ENCODE measurements around the gene CCDC40. TPM values are rescaled to one million over a fixed set of nuclear protein-coding genes. Genes with fewer than 3 reads are reported as not detected.

The CCDC40 gene
- total RNA-seq, 1 experiment from 2014 or later: 14.2 TPM

GRCh38 chr17:80097127-80097621 is 60.7 kb downstream of the CCDC40 start:
- POLR2A ChIA-PET (ENCODE audit: unreplicated experiment): no interaction called here
- no peaks in the 10 kb centered on the region for H3K9me3 ChIP-seq (ENCODE audit: insufficient read depth, low read depth)

GRCh38 chr17:80097844-80098691 is 61.6 kb downstream of the CCDC40 start:
- no TSS peak for BruUV-seq (replicated peaks)
- TF ChIP-seq EZH2 (IDR thresholded peaks at IDR 0.05; ENCODE audit: low read depth) (no peak), CTCF (conservative IDR thresholded peaks at IDR 0.05) (no peak)
- Histone ChIP-seq H3K4me3 (no peak overlapping the region), H3K9me2 (ENCODE audit: insufficient read depth) (no peaks in the 10 kb centered on the region), H3K27me3 (ENCODE audit: insufficient read depth, low read depth) (no peaks in the 10 kb centered on the region), H3F3A (ENCODE audit: insufficient read depth, low read depth) (no peaks in the 10 kb centered on the region), H3K9me3 (ENCODE audit: insufficient read depth, low read depth) (no peaks in the 10 kb centered on the region), H2AFZ (no peak overlapping the region), H3K4me1 (replicated peaks; ENCODE audit: insufficient read depth) (no peaks in the 10 kb centered on the region), H3K79me2 (ENCODE audit: low read depth) (0 out of 2 replicates have a peak, but pooled peaks cover 2% of the 10 kb centered on the region), H4K20me1 (ENCODE audit: insufficient read depth) (no peaks in the 10 kb centered on the region), H3K36me3 (ENCODE audit: low read depth) (no peaks in the 10 kb centered on the region), H3K27ac (no peak overlapping the region), H3K4me2 (no peak overlapping the region)
- POLR2A ChIA-PET (ENCODE audit: unreplicated experiment): no interaction called here
- no peak for DNase-seq
- intact Hi-C loops (cut with micrococcal nuclease; ENCODE audit: unreplicated experiment): no loop called here
- CTCF ChIA-PET: no interaction called here

More at GRCh38 chr17:80097127-80097621, 60.7 kb downstream of the CCDC40 start:
- TF ChIP-seq CTCF (conservative IDR thresholded peaks at IDR 0.05) (no peak), EZH2 (IDR thresholded peaks at IDR 0.05; ENCODE audit: low read depth) (no peak)
- no peak overlapping the region for H2AFZ ChIP-seq
- no peak overlapping the region for H3K4me2 ChIP-seq
- H3F3A ChIP-seq (ENCODE audit: insufficient read depth, low read depth): no peaks in the 10 kb centered on the region
- H3K36me3 ChIP-seq (ENCODE audit: low read depth): no peaks in the 10 kb centered on the region
- no peaks in the 10 kb centered on the region for H3K27me3 ChIP-seq (ENCODE audit: insufficient read depth, low read depth)
- no peak for DNase-seq
- H3K4me1 ChIP-seq (replicated peaks; ENCODE audit: insufficient read depth): no peaks in the 10 kb centered on the region
- no TSS peak for BruUV-seq (replicated peaks)
- CTCF ChIA-PET: interaction anchor here (0.6 kb wide), 1 partner anchor 551 kb away, joined by 3 read pairs; no protein-coding TSS in a partner anchor
- H3K79me2 ChIP-seq (ENCODE audit: low read depth): 0 out of 2 replicates have a peak, but pooled peaks cover 2% of the 10 kb centered on the region
- intact Hi-C loops (cut with micrococcal nuclease; ENCODE audit: unreplicated experiment): no loop called here
- no peak overlapping the region for H3K4me3 ChIP-seq
- no peaks in the 10 kb centered on the region for H4K20me1 ChIP-seq (ENCODE audit: insufficient read depth)
- H3K9me2 ChIP-seq (ENCODE audit: insufficient read depth): no peaks in the 10 kb centered on the region
- no peak overlapping the region for H3K27ac ChIP-seq

- TF ChIP-seq EZH2 (IDR thresholded peaks at IDR 0.05; ENCODE audit: low read depth) (no peak), CTCF (conservative IDR thresholded peaks at IDR 0.05) (no peak)
- H3K36me3 ChIP-seq (ENCODE audit: low read depth): no peaks in the 10 kb centered on the region
- ChIA-PET POLR2A (ENCODE audit: unreplicated experiment) (no interaction called here), CTCF (no interaction called here)
- intact Hi-C loops (cut with micrococcal nuclease; ENCODE audit: unreplicated experiment): loop anchor here (5.0 kb wide), 1 partner anchor 48 kb away; the partner anchor contains the start of gene EIF4A3
- DNase-seq: no peak
- no peaks in the 10 kb centered on the region for H3F3A ChIP-seq (ENCODE audit: insufficient read depth, low read depth)
- H2AFZ ChIP-seq: no peak overlapping the region
- BruUV-seq (replicated peaks): no TSS peak
- no peak overlapping the region for H3K4me2 ChIP-seq
- no peak overlapping the region for H3K27ac ChIP-seq
- H3K4me1 ChIP-seq (replicated peaks; ENCODE audit: insufficient read depth): no peaks in the 10 kb centered on the region
- H3K79me2 ChIP-seq (ENCODE audit: low read depth): 0 out of 2 replicates have a peak, but pooled peaks cover 2% of the 10 kb centered on the region
- no peak overlapping the region for H3K4me3 ChIP-seq
- no peaks in the 10 kb centered on the region for H3K9me3 ChIP-seq (ENCODE audit: insufficient read depth, low read depth)
- H3K9me2 ChIP-seq (ENCODE audit: insufficient read depth): no peaks in the 10 kb centered on the region
- no peaks in the 10 kb centered on the region for H4K20me1 ChIP-seq (ENCODE audit: insufficient read depth)
- no peaks in the 10 kb centered on the region for H3K27me3 ChIP-seq (ENCODE audit: insufficient read depth, low read depth)
Measured at GRCh38 chr17:80099291-80100034, 63.0 kb downstream of the CCDC40 start.
